Measurements from ENCODE around the gene FIGNL1. TPM values are rescaled to one million over a fixed set of nuclear protein-coding genes. Genes with fewer than 3 reads are reported as not detected.

The FIGNL1 gene, protein sequence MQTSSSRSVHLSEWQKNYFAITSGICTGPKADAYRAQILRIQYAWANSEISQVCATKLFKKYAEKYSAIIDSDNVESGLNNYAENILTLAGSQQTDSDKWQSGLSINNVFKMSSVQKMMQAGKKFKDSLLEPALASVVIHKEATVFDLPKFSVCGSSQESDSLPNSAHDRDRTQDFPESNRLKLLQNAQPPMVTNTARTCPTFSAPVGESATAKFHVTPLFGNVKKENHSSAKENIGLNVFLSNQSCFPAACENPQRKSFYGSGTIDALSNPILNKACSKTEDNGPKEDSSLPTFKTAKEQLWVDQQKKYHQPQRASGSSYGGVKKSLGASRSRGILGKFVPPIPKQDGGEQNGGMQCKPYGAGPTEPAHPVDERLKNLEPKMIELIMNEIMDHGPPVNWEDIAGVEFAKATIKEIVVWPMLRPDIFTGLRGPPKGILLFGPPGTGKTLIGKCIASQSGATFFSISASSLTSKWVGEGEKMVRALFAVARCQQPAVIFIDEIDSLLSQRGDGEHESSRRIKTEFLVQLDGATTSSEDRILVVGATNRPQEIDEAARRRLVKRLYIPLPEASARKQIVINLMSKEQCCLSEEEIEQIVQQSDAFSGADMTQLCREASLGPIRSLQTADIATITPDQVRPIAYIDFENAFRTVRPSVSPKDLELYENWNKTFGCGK
- polyA plus RNA-seq (2012; ENCODE audit: insufficient read depth, insufficient read length): 40.1 TPM

- DNase-seq (ENCODE audit: low read depth, low spot score): peak; percentile 80
- peak within 1 kb of the TSS; percentile 83 for H3K4me3 ChIP-seq (ENCODE audit: low read length)
These were observed at the start of gene FIGNL1 for GRCh38 chr7:50449881-50450589. Gene FIGNL1, minus strand, starts transcription at chr7:50450350. Its CDS starts 3,063 bp downstream, at chr7:50447287.

GRCh38 chr7:50499092-50499491 lies 48.9 kb upstream of the FIGNL1 start:
- DNase-seq (ENCODE audit: low read depth, low spot score): no peak

GRCh38 chr7:50497968-50498367 lies 47.8 kb upstream of the FIGNL1 start:
- no peak overlapping the region for H3K4me3 ChIP-seq (ENCODE audit: low read length)
- no peak for DNase-seq (ENCODE audit: low read depth, low spot score)

More at GRCh38 chr7:50499092-50499491, 48.9 kb upstream of the FIGNL1 start:
- no peak overlapping the region for H3K4me3 ChIP-seq (ENCODE audit: low read length)

GRCh38 chr7:50497068-50497642 lies 47.0 kb upstream of the FIGNL1 start:
- DNase-seq (ENCODE audit: low read depth, low spot score): peak; percentile 21
- no peak overlapping the region for H3K4me3 ChIP-seq (ENCODE audit: low read length)

GRCh38 chr7:50496569-50496968 lies 46.4 kb upstream of the FIGNL1 start:
- DNase-seq (ENCODE audit: low read depth, low spot score): no peak
- H3K4me3 ChIP-seq (ENCODE audit: low read length): no peak overlapping the region

GRCh38 chr7:50495746-50496145 lies 45.6 kb upstream of the FIGNL1 start:
- no peak overlapping the region for H3K4me3 ChIP-seq (ENCODE audit: low read length)
- DNase-seq (ENCODE audit: low read depth, low spot score): no peak

- no peak for DNase-seq (ENCODE audit: low read depth, low spot score)
- no peak overlapping the region for H3K4me3 ChIP-seq (ENCODE audit: low read length)
These were observed 42.8 kb upstream of the FIGNL1 start for GRCh38 chr7:50492770-50493519.

DNA sequence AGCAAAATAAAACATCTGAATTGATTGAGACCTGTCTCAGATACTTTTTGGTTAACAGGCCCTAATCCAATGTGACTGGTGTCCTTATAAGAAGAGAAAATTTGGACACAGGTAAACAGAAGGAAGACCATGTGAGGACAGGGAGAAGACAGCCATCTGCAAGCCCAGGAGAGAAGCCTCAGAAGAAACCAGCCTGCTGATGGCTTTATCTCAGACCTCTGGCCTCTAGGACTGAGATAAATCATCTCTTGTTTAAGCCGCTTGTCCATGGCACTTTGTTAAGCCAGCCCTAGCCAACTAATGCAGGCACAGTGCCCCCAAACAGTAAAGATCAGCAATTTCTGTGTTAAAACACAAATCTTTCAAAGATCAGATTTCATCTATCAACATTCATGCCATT lies 41.8 kb upstream of the FIGNL1 start:
- no peak overlapping the region for H3K4me3 ChIP-seq (ENCODE audit: low read length)
- no peak for DNase-seq (ENCODE audit: low read depth, low spot score)

GRCh38 chr7:50491209-50491608 lies 41.1 kb upstream of the FIGNL1 start:
- H3K4me3 ChIP-seq (ENCODE audit: low read length): no peak overlapping the region
- no peak for DNase-seq (ENCODE audit: low read depth, low spot score)

- no peak for DNase-seq (ENCODE audit: low read depth, low spot score)
- no peak overlapping the region for H3K4me3 ChIP-seq (ENCODE audit: low read length)
These were observed 38.2 kb upstream of the FIGNL1 start for GRCh38 chr7:50488379-50488778.

DNA sequence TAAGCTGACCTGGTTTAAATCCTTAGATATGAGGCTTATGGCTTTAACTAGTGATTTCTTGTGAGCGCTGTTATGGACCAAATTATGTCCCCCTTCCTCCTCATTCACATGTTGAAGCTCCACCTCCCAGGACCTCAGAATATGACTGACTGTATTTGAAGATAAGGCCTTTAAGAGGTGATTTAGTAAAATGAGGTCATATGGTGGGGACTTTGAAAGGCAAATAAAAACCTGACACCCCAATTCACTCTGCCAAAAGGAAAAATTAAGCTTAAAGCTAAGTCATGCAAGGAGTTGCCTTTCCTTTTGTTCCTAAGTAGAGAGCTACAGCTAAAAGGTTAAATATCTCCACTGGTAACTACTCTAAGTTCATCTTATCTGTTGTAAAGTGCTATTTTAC lies 36.4 kb upstream of the FIGNL1 start:
- H3K4me3 ChIP-seq (ENCODE audit: low read length): no peak overlapping the region
- DNase-seq (ENCODE audit: low read depth, low spot score): no peak

GRCh38 chr7:50481867-50482266 lies 31.7 kb upstream of the FIGNL1 start:
- no peak for DNase-seq (ENCODE audit: low read depth, low spot score)

GRCh38 chr7:50480797-50481196 lies 30.6 kb upstream of the FIGNL1 start:
- no peak overlapping the region for H3K4me3 ChIP-seq (ENCODE audit: low read length)
- no peak for DNase-seq (ENCODE audit: low read depth, low spot score)

More at GRCh38 chr7:50481867-50482266, 31.7 kb upstream of the FIGNL1 start:
- no peak overlapping the region for H3K4me3 ChIP-seq (ENCODE audit: low read length)

GRCh38 chr7:50479743-50480517 lies 29.8 kb upstream of the FIGNL1 start:
- no peak overlapping the region for H3K4me3 ChIP-seq (ENCODE audit: low read length)
- no peak for DNase-seq (ENCODE audit: low read depth, low spot score)

- H3K4me3 ChIP-seq (ENCODE audit: low read length): no peak overlapping the region
- no peak for DNase-seq (ENCODE audit: low read depth, low spot score)
These were observed 27.5 kb upstream of the FIGNL1 start for GRCh38 chr7:50477640-50478039.

DNA sequence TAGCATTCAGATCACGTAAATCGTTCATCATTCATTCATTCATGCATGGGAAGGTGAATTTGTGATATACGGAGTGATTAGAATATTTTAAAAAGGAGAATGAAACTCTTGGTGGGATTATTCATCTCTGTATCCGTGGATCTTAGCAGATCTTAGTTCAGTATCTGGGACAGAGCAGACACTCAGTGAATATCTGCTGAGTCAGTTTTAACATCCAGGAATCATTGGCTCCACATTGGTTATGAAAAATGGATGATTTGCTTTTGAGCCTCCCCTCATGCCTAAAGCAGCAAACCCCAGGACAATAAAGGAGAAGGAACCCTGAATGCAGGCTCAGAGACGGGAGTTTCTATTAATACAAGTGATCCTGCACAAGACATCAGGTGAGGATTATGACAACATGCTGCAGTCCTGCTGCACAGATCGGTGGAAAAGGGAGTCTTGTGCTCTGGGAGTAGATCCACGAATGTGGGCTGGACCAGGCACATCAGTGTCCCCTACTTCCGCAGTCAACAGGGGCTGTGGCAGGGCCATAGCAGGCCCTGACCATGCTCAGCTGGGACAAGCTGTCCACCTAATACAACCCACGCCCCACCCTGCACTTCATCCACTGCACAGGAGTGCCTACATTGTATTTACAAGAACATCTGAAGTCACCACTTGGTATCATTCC lies 26.9 kb upstream of the FIGNL1 start:
- no peak for DNase-seq (ENCODE audit: low read depth, low spot score)
- H3K4me3 ChIP-seq (ENCODE audit: low read length): no peak overlapping the region

GRCh38 chr7:50475340-50475739 lies 25.2 kb upstream of the FIGNL1 start:
- DNase-seq (ENCODE audit: low read depth, low spot score): no peak
- H3K4me3 ChIP-seq (ENCODE audit: low read length): no peak overlapping the region

Data from Jurkat, Clone E6-1 (cell line).